NB4 (cell line): ENCODE results near the gene CFAP70.

Experiments
- CTCF ChIP-seq: IDR thresholded peaks from one replicate; pipeline ENCODE4 v1.5.1; 2012; ENCODE audit warnings: low read depth, low read length
- MAX ChIP-seq: IDR thresholded peaks from 2 replicates; pipeline ENCODE4 v1.6.1; 2011; ENCODE audit warnings: low read depth, low read length

GRCh38 chr10:73244866-73245477, 113.7 kb downstream of the CFAP70 start:
- TF ChIP-seq CTCF (no peak), MAX (no peak)
